Spleen (tissue), 7 donors: ENCODE measurements around the gene IQCE.
A peak's percentile ranks its signal among the peaks of the same experiment; 100 is the strongest.

ENCODE experiments used
- POLR2A ChIP-seq, 3 donors: fragments of 450-650 bp; IDR thresholded peaks; one replicate each; pipeline ENCODE4 v1.5.1; 2017; ENCODE audit warnings: antibody characterized with exemption in 3 of 3, mild to moderate bottlenecking in 1 of 3
- POLR2AphosphoS5 ChIP-seq, 3 donors: sonication (generic); formaldehyde crosslinking; IDR thresholded peaks; one replicate each; pipeline ENCODE4 v1.5.1; 2017; ENCODE audit warnings: antibody characterized with exemption in 3 of 3
- TF ChIP-seq, protein P1 (sequence below), 11 experiments: fragments of 200-600 bp in 7 of 11; fragments of 450-650 bp in 4 of 11; sonication (generic) in 4 of 11; IDR thresholded peaks in 8 of 11; conservative IDR thresholded peaks in 3 of 11; 1 replicate in 7 of 11; 2 replicates in 4 of 11; pipeline versions ENCODE4 v1.4.0 to v1.8.0; 2016 to 2021; ENCODE audit warnings: antibody characterized with exemption in 11 of 11, inconsistent platforms in 4 of 11, mild to moderate bottlenecking in 1 of 11
- donor health status: DM: no; HTN: no; CAD: no; lungs with moderate emphysema.
- donor health status: DM: no; HTN: no; CAD: no.
- donor health status: DM: no; HTN: no; CAD: no.

GRCh38 chr7:2510909-2511768 is 47.6 kb upstream of the IQCE start:
- TF ChIP-seq POLR2A (IDR thresholded peaks at IDR 0.05) (no peak), POLR2AphosphoS5 (IDR thresholded peaks at IDR 0.05) (peak; percentile 75 to 85 (median 82))
- TF ChIP-seq, protein P1, sequence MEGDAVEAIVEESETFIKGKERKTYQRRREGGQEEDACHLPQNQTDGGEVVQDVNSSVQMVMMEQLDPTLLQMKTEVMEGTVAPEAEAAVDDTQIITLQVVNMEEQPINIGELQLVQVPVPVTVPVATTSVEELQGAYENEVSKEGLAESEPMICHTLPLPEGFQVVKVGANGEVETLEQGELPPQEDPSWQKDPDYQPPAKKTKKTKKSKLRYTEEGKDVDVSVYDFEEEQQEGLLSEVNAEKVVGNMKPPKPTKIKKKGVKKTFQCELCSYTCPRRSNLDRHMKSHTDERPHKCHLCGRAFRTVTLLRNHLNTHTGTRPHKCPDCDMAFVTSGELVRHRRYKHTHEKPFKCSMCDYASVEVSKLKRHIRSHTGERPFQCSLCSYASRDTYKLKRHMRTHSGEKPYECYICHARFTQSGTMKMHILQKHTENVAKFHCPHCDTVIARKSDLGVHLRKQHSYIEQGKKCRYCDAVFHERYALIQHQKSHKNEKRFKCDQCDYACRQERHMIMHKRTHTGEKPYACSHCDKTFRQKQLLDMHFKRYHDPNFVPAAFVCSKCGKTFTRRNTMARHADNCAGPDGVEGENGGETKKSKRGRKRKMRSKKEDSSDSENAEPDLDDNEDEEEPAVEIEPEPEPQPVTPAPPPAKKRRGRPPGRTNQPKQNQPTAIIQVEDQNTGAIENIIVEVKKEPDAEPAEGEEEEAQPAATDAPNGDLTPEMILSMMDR (IDR thresholded peaks at IDR 0.05 in 8 of 11, conservative IDR thresholded peaks at IDR 0.05 in 3 of 11), result no peak
